OCI-M2 (cell line): ENCODE data around the gene PRKCE.
"Not testable (repeated sequence)": the region's sequence is repeated elsewhere in the genome, so short reads cannot be mapped to it uniquely, and the experiment has no call there.

Experiments used
- DNase-seq: peaks from one replicate; lab custom pipeline; 2025; ENCODE audit not compliant: unreplicated experiment; lab: John Stamatoyannopoulos, UW

Gene PRKCE

GRCh38 chr2:45901468-45902032, 250.1 kb downstream of the PRKCE start:
- DNase-seq: no peak

- no peak for DNase-seq
Observed at GRCh38 chr2:45902380-45902779, 250.9 kb downstream of the PRKCE start.

- DNase-seq: no peak
Observed at GRCh38 chr2:45902781-45903375, 251.4 kb downstream of the PRKCE start.

- DNase-seq: no peak
Observed at GRCh38 chr2:45904267-45904945, 252.9 kb downstream of the PRKCE start.

- DNase-seq: no peak
Observed at GRCh38 chr2:45904946-45905631, 253.6 kb downstream of the PRKCE start.

DNA sequence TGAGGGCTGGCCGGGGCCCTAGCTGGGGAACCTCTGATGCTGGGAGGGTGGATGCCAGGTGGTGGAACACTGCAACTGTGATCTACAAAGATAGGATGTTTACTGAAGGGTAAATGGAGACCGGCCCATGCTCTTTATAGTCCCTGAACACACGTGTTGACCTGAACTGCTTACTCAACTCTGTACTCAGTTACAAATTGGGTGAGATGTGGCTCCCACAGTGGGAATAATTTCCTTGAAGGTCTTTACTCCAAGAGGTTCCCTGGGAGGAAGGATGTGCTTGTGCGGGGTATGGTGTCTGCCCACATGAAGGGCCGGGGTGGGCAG, 254.1 kb downstream of the PRKCE start:
- no peak for DNase-seq

- no peak for DNase-seq
Observed at GRCh38 chr2:45907592-45907991, 256.1 kb downstream of the PRKCE start.

- DNase-seq: no peak
Observed at GRCh38 chr2:45908316-45909170, 257.1 kb downstream of the PRKCE start.

DNA sequence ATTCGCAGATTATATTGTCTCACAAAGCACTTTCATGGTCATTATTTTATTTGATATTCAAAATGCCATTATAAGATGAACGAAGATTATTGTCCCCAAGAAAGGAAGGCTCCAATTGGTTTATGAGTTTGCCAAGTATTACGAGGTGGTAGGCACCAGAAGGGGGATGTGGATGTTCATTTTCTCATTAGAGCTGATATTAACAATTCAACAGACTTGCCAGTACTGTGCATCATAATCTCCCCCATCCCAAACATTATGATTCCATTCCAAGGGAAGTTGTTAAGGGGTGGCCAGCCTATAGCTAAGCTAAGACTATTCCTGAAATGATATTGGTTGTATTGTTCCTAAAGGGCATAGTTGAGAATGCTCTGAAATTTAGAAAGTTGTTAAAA, 257.7 kb downstream of the PRKCE start:
- DNase-seq: no peak

GRCh38 chr2:45909677-45910191, 258.3 kb downstream of the PRKCE start:
- no peak for DNase-seq

- no peak for DNase-seq
Observed at GRCh38 chr2:45910473-45911060, 259.1 kb downstream of the PRKCE start.

DNA sequence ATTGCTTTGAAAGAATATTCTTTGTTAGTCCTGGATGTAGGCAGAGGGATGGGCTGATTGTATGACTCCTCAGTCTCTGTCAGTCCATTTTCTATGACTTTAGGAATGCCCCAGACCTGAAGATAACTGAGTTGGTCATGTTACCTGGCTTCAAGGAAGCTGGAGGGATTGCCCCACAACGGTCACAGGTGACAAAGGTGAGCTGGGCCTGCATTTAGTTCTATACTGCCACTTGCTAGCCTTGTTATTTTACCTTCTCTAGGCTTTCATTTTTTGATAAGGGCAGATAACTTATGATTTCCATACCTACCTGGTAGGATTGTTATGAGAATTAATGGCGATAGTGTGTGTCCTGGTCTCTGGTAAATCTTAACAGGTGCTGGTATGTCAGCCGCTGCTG, 260.1 kb downstream of the PRKCE start:
- DNase-seq: no peak

- DNase-seq: no peak
Observed at GRCh38 chr2:45912109-45912508, 260.6 kb downstream of the PRKCE start.

GRCh38 chr2:45913539-45913938, 262.1 kb downstream of the PRKCE start:
- DNase-seq: no peak

GRCh38 chr2:45915523-45915922, 264.0 kb downstream of the PRKCE start:
- no peak for DNase-seq

DNA sequence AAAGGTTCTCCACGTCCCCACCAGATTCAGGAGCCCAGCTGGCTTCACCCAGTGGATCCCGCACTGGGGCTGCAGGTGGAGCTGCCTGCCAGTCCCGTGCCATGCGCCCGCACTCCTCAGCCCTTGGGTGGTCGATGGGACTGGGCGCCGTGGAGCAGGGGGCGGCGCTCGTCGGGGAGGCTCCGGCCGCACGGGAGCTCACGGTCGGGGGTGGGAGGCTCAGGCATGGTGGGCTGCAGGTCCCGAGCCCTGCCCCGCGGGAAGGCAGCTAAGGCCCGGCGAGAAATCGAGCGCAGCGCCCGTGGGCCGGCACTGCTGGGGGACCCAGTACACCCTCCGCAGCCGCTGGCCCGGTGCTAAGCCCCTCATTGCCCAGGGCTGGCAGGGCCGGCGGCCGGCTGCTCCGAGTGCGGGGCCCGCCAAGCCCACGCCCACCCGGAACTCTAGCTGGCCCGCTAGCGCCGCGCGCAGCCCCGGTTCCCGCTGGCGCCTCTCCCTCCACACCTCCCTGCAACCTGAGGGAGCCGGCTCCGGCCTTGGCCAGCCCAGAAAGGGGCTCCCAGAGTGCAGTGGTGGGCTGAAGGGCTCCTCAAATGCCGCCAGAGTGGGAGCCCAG, 266.2 kb downstream of the PRKCE start:
- not testable (repeated sequence) for DNase-seq

DNA sequence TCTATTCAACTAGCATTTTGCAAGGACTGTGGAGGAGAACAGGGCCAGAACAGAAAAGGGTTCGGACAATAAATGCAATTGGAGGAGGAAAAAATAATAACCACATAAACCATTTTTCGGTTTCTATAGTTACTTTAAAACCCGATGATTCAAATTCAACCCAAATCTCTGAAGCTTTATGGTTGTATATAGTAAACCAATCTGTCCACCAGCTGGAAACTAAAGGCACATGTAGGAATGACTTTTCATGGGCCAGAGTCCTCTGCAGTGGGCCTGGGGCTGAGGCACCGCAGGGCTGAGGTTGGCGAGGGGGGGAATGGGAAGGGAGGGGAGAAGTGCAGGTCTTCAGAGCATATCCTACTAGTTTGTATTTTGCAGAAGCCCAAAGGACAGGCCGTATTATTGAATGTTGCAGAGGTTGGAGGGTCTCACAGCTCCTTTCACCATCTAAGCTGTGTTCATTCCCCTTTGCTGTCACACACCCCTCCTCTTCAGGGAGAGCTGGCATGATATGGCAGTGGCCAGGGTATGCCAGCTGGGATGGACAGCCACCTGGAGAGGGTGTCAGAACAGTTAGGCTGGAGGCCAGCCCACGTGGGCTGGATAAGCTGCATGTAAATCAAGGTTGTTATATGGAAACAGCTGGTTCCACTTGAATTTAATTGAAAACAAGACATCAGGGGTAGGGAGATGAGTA, 267.1 kb downstream of the PRKCE start:
- DNase-seq: no peak

DNA sequence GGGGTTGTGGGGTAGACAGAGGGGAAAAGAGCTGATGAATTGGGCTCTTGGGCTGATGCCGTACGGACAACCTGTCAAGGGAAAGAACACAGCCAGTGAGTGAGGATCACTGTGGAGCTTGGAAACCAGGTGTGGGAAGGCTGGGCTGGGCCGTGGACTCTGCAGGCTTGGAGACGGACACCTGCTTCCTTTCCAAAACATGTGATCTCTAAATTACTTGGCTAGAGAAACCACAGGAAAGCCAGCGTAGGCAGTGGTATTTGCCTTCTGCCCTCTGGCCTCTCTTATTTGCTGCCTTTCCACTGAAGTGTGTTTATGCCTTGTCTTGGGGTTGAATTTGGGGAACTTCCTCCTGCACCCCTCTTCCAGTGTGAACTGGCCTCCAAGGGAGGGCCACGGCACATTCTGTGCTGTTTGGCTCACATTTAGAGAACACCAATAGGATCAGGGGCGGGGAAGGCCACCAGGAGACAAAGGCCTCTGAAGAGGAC, 267.7 kb downstream of the PRKCE start:
- no peak for DNase-seq

GRCh38 chr2:45919711-45920111, 268.2 kb downstream of the PRKCE start:
- DNase-seq: no peak
